ENCODE data around the gene RLN3. TPM values are rescaled to one million over a fixed set of nuclear protein-coding genes. Genes with fewer than 3 reads are reported as not detected.
"Not testable (repeated sequence)": the region's sequence is repeated elsewhere in the genome, so short reads cannot be mapped to it uniquely, and the experiment has no call there.

RLN3 gene
- total and polyA plus RNA-seq, 10 of the 15 experiments (the other 5 are each of a cell fraction or from before 2014, with no cell fraction given): not detected

DNA sequence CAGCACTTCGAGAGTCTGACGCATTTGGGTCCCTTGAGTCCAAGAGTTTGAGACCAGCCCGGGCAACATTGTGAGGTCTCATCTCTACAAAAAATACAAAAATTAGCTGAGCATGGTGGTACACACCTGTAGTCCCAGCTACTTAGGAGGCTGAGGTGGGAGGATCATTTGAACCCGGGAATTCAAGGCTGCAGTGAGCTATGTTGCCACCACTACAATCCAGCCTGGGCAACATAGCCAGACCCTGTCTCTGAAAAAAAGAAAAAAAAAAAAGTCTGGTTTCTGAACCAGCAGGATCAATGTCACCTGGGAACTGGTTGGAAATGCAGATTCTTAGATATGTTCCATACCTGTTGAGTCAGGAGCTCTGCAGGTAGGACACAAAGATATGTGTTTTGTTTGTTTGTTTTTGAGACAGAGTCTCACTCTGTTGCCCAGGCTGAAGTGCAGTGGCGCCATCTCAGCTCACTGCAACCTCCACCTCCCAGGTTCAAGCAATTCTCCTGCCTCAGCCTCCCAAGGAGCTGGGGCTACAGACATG is 1.2 kb upstream of the RLN3 start:
- ChIA-PET POLR2A (interaction anchor here (0.8 kb wide), 1 partner anchor 20 kb away, joined by 3 read pairs; no protein-coding TSS in a partner anchor), RAD21 (ENCODE audit: unreplicated experiment) (interaction anchor here (0.7 to 1.7 kb wide), 2 partner anchors 145 to 337 kb away, joined by 3 to 5 read pairs; no protein-coding TSS in a partner anchor), SMC1A (ENCODE audit: uncharacterized antibody, unreplicated experiment) (interaction anchor here (1.4 to 3.0 kb wide), 2 partner anchors 8 to 12 kb away, joined by 3 to 12 read pairs; no protein-coding TSS in a partner anchor), CTCF (interaction anchor here (0.6 to 1.2 kb wide), 2 partner anchors 8 to 164 kb away, joined by 4 to 6 read pairs; no protein-coding TSS in a partner anchor)
- H3K36me3 ChIP-seq (ENCODE audit: control insufficient read depth in 2 of 2, insufficient read depth in 2 of 2, low read length in 1 of 2); FAIRE-seq; H3K27me3 ChIP-seq (replicated peaks in 1 of 2; ENCODE audit: control insufficient read depth in 2 of 2, insufficient read depth in 2 of 2, low read length in 1 of 2); BruUV-seq (replicated peaks); DNase-seq (ENCODE audit: low read depth, low spot score); intact Hi-C loops (cut with micrococcal nuclease; ENCODE audit: unreplicated experiment); H2AFZ ChIP-seq (ENCODE audit: control insufficient read depth, low read depth, low read length); H3K79me2 ChIP-seq (ENCODE audit: control insufficient read depth, insufficient read depth, low read length); H3K9ac ChIP-seq (ENCODE audit: control insufficient read depth, insufficient read depth, low read length); in situ Hi-C loops (cut with MboI); ATAC-seq; H3K9me3 ChIP-seq (replicated peaks; ENCODE audit: control insufficient read depth, insufficient read depth, low read length); H3K4me3 ChIP-seq; H4K20me1 ChIP-seq (ENCODE audit: control insufficient read depth, insufficient read depth); H3K27ac ChIP-seq (ENCODE audit: control insufficient read depth, insufficient read depth); H3K4me2 ChIP-seq (ENCODE audit: control insufficient read depth, insufficient read depth): not testable (repeated sequence)
- peaks cover 19% of the 10 kb centered on the region for H3K4me1 ChIP-seq (ENCODE audit: control insufficient read depth, insufficient read depth, low read length)
- 49% methylated on average over 5 of the region's 5 CpGs for WGBS (ENCODE audit: insufficient coverage, insufficient replicate concordance, low lambda C conversion rate, missing lambda C conversion rate)

DNA sequence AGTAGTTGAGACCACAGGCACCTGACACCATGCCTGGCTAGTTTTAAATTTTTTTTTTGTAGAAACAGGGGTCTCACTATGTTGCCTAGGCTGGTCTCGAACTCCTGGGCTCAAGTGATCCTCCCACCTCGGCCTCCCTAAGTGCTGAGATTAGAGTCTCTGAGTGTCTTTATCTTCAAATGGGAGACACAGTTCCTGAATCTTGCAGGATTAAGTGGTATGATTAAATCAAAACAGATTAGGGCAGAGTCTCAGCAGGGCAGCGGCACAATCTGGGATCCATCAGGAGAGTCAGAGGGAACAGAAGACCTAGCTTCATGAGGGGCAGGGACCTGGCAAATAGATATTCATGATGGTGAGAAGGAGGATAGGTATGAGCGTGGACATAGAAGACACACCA is 953 bp downstream of the RLN3 start:
- DNase-seq (ENCODE audit: low read depth, low spot score) (no peak), ATAC-seq (no peak), FAIRE-seq (no peak)
- Histone ChIP-seq H4K20me1 (ENCODE audit: control insufficient read depth, insufficient read depth) (no peaks in the 10 kb centered on the region), H3K9me3 (replicated peaks; ENCODE audit: control insufficient read depth, insufficient read depth, low read length) (no peaks in the 10 kb centered on the region; the same call in 2 of the 3 replicates), H3K4me2 (ENCODE audit: control insufficient read depth, insufficient read depth) (no peak overlapping the region), H3K27ac (ENCODE audit: control insufficient read depth, insufficient read depth) (no peak overlapping the region), H3K27me3 (replicated peaks in 1 of 2; ENCODE audit: control insufficient read depth in 2 of 2, insufficient read depth in 2 of 2, low read length in 1 of 2) (no peaks in the 10 kb centered on the region), H3K9ac (ENCODE audit: control insufficient read depth, insufficient read depth, low read length) (no peak overlapping the region), H3K4me1 (ENCODE audit: control insufficient read depth, insufficient read depth, low read length) (peaks cover 17% of the 10 kb centered on the region), H3K36me3 (ENCODE audit: control insufficient read depth in 2 of 2, insufficient read depth in 2 of 2, low read length in 1 of 2) (no peaks in the 10 kb centered on the region), H3K79me2 (ENCODE audit: control insufficient read depth, insufficient read depth, low read length) (peaks cover 8% of the 10 kb centered on the region), H2AFZ (ENCODE audit: control insufficient read depth, low read depth, low read length) (no peak overlapping the region), H3K4me3 (no peak overlapping the region)
- in situ Hi-C loops (cut with MboI) (no loop called here), intact Hi-C loops (cut with micrococcal nuclease; ENCODE audit: unreplicated experiment) (no loop called here)
- no TSS peak for BruUV-seq (replicated peaks)
- WGBS (ENCODE audit: insufficient coverage, insufficient replicate concordance, low lambda C conversion rate, missing lambda C conversion rate): 49% methylated on average over 4 of the region's 4 CpGs
- POLR2A ChIA-PET: interaction anchor here (0.5 to 4.1 kb wide), 6 partner anchors 10 to 461 kb away, joined by 3 to 23 read pairs (median 4); partner anchors contain the start of genes MISP3 and RFX1
- CTCF ChIA-PET: interaction anchor here (0.6 to 1.3 kb wide), 5 partner anchors 9 to 123 kb away, joined by 3 to 5 read pairs (median 3); no protein-coding TSS in a partner anchor
- RAD21 ChIA-PET (ENCODE audit: unreplicated experiment): interaction anchor here (1.2 to 1.6 kb wide), 2 partner anchors 10 to 126 kb away, joined by 3 to 8 read pairs; no protein-coding TSS in a partner anchor
- SMC1A ChIA-PET (ENCODE audit: uncharacterized antibody, unreplicated experiment): interaction anchor here (0.6 to 3.0 kb wide), 3 partner anchors 10 to 670 kb away, joined by 3 to 12 read pairs (median 5); no protein-coding TSS in a partner anchor
- TF ChIP-seq EP300 (IDR thresholded peaks at IDR 0.05; ENCODE audit: borderline replicate concordance in 1 of 2, control insufficient read depth in 1 of 2, low read depth in 2 of 2, low read length in 2 of 2): no peak
- no peak for TF ChIP-seq SREBF1 (IDR thresholded peaks at IDR 0.05; ENCODE audit: low read length)
- TF ChIP-seq, protein P1, sequence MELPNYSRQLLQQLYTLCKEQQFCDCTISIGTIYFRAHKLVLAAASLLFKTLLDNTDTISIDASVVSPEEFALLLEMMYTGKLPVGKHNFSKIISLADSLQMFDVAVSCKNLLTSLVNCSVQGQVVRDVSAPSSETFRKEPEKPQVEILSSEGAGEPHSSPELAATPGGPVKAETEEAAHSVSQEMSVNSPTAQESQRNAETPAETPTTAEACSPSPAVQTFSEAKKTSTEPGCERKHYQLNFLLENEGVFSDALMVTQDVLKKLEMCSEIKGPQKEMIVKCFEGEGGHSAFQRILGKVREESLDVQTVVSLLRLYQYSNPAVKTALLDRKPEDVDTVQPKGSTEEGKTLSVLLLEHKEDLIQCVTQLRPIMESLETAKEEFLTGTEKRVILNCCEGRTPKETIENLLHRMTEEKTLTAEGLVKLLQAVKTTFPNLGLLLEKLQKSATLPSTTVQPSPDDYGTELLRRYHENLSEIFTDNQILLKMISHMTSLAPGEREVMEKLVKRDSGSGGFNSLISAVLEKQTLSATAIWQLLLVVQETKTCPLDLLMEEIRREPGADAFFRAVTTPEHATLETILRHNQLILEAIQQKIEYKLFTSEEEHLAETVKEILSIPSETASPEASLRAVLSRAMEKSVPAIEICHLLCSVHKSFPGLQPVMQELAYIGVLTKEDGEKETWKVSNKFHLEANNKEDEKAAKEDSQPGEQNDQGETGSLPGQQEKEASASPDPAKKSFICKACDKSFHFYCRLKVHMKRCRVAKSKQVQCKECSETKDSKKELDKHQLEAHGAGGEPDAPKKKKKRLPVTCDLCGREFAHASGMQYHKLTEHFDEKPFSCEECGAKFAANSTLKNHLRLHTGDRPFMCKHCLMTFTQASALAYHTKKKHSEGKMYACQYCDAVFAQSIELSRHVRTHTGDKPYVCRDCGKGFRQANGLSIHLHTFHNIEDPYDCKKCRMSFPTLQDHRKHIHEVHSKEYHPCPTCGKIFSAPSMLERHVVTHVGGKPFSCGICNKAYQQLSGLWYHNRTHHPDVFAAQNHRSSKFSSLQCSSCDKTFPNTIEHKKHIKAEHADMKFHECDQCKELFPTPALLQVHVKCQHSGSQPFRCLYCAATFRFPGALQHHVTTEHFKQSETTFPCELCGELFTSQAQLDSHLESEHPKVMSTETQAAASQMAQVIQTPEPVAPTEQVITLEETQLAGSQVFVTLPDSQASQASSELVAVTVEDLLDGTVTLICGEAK (IDR thresholded peaks at IDR 0.05; ENCODE audit: borderline replicate concordance): no peak
- TF ChIP-seq ATF2 (IDR thresholded peaks at IDR 0.05; ENCODE audit: low read length): no peak
- no peak for TF ChIP-seq ZNF622 (IDR thresholded peaks at IDR 0.05)
- TF ChIP-seq CEBPB (IDR thresholded peaks at IDR 0.05; ENCODE audit: borderline replicate concordance in 1 of 2, low read depth in 2 of 2, low read length in 2 of 2): no peak
- TF ChIP-seq TCF3 (IDR thresholded peaks at IDR 0.05; ENCODE audit: borderline replicate concordance, insufficient read depth, low read depth, low read length): no peak
- no peak for TF ChIP-seq RELA (IDR thresholded peaks at IDR 0.05; ENCODE audit: borderline replicate concordance, partially characterized antibody)
